ENCODE data around the gene TOX2.
A peak's percentile ranks its signal among the peaks of the same experiment; 100 is the strongest.

The TOX2 gene

GRCh38 chr20:44085616-44086434, 171.2 kb downstream of the TOX2 start:
- DNase-seq, result no peak

GRCh38 chr20:44087051-44087856, 172.6 kb downstream of the TOX2 start:
- DNase-seq, result no peak

GRCh38 chr20:44087857-44088120, 173.1 kb downstream of the TOX2 start:
- no peak for DNase-seq

- no peak for DNase-seq
These were observed 175.5 kb downstream of the TOX2 start for GRCh38 chr20:44089987-44090674.

- no peak for DNase-seq
These were observed 176.4 kb downstream of the TOX2 start for GRCh38 chr20:44091026-44091425.

GRCh38 chr20:44092551-44093248, 178.0 kb downstream of the TOX2 start:
- peak in 2 of 6 experiments; percentile 36 to 40 for DNase-seq

- DNase-seq, result no peak
These were observed 178.6 kb downstream of the TOX2 start for GRCh38 chr20:44093249-44093582.

GRCh38 chr20:44095831-44096230, 181.2 kb downstream of the TOX2 start:
- DNase-seq, result no peak

- no peak for DNase-seq
These were observed 183.0 kb downstream of the TOX2 start for GRCh38 chr20:44097521-44098255.

GRCh38 chr20:44098256-44098630, 183.6 kb downstream of the TOX2 start:
- no peak for DNase-seq

- no peak for DNase-seq
These were observed 184.0 kb downstream of the TOX2 start for GRCh38 chr20:44098657-44099056.

GRCh38 chr20:44099832-44100231, 185.2 kb downstream of the TOX2 start:
- DNase-seq, result no peak

GRCh38 chr20:44102582-44102981, 187.9 kb downstream of the TOX2 start:
- DNase-seq, result no peak

GRCh38 chr20:44104798-44105517, 190.3 kb downstream of the TOX2 start:
- DNase-seq, result no peak

GRCh38 chr20:44106615-44107014, 192.0 kb downstream of the TOX2 start:
- DNase-seq, result no peak

- DNase-seq, result no peak
These were observed 195.3 kb downstream of the TOX2 start for GRCh38 chr20:44109951-44110361.

GRCh38 chr20:44110816-44111568, 196.3 kb downstream of the TOX2 start:
- DNase-seq, result no peak

GRCh38 chr20:44111712-44112335, 197.2 kb downstream of the TOX2 start:
- no peak for DNase-seq

- DNase-seq, result no peak
These were observed 197.8 kb downstream of the TOX2 start for GRCh38 chr20:44112456-44112855.

- DNase-seq, result no peak
These were observed 198.4 kb downstream of the TOX2 start for GRCh38 chr20:44112889-44113617.

Data from stimulated activated naive CD4-positive, alpha-beta T cell (primary cell).